OCI-LY3 (cell line): ENCODE data around the gene ATP1A1.

ENCODE experiments used
- EZH2phosphoT487 ChIP-seq: fragments of 200-600 bp; shearing (Covaris generic); IDR thresholded peaks from 2 replicates; pipeline ENCODE4 v1.6.1; 2018; ENCODE audit warnings: antibody characterized with exemption, mixed run types, low read depth
- TF ChIP-seq, protein P1 (sequence below): fragments of 200-600, 300-600 bp; sonication (generic); IDR thresholded peaks from 2 replicates; pipeline ENCODE4 v1.5.1; 2014; ENCODE audit warnings: antibody characterized with exemption, low read length, low read depth

DNA sequence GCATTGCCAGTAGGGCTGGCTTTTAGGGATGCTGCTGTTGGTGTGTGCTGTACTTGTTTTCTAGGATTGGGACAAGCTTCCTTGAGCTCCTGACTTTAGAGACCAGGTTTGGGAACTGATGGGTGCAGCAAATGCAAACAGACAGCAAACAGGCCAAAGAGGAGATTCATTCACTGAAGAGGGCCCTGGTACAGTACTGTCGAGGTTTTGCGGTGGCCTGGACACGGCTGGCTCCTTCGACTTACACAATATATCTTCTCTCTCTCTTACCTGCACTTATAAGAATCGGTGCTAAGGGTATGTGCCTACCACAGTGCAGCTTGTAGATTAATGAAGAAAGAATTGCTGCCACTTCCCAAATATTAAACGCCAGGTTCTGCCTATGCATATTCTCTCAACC, 44.6 kb downstream of the ATP1A1 start:
- TF ChIP-seq, protein P1, sequence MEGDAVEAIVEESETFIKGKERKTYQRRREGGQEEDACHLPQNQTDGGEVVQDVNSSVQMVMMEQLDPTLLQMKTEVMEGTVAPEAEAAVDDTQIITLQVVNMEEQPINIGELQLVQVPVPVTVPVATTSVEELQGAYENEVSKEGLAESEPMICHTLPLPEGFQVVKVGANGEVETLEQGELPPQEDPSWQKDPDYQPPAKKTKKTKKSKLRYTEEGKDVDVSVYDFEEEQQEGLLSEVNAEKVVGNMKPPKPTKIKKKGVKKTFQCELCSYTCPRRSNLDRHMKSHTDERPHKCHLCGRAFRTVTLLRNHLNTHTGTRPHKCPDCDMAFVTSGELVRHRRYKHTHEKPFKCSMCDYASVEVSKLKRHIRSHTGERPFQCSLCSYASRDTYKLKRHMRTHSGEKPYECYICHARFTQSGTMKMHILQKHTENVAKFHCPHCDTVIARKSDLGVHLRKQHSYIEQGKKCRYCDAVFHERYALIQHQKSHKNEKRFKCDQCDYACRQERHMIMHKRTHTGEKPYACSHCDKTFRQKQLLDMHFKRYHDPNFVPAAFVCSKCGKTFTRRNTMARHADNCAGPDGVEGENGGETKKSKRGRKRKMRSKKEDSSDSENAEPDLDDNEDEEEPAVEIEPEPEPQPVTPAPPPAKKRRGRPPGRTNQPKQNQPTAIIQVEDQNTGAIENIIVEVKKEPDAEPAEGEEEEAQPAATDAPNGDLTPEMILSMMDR = no peak
- TF ChIP-seq EZH2phosphoT487 = no peak
